Posterior cingulate gyrus (tissue), 11 donors: ENCODE results near the gene PPP1R14B.
A peak's percentile ranks its signal among the peaks of the same experiment; 100 is the strongest.

Source experiments
- DNase-seq, 10 donors: peaks; one replicate each; pipeline versions ENCODE4 v3.0.0 to v3.0.0-alpha.2; 2020 to 2021; ENCODE audit warnings: mixed read lengths in 3 of 10
- intact Hi-C: fragments of 100-400 bp; cut with DNase I; formaldehyde crosslinking; loops from one replicate; pipeline ENCODE4 v1.15.1; 2023

The PPP1R14B gene

GRCh38 chr11:64233913-64234586 is 12.7 kb downstream of the PPP1R14B start, which contains the start of gene VEGFB:
TSS of gene VEGFB (plus strand) at chr11:64234584. CDS start at chr11:64234834, 250 bp downstream.
- peak in 7 of 10 donors; percentile 47 to 94 (median 73) for DNase-seq
- intact Hi-C loops, result loop anchor here (10.0 kb wide), 1 partner anchor 49 kb away; the partner anchor contains the start of gene STIP1

- no peak for DNase-seq
- intact Hi-C loops, result loop anchor here (10.0 kb wide), 1 partner anchor 48 kb away; the partner anchor contains the start of gene STIP1
Measured at GRCh38 chr11:64232967-64233315, 13.8 kb downstream of the PPP1R14B start.

- DNase-seq, result no peak
Measured at GRCh38 chr11:64232182-64232966, 14.4 kb downstream of the PPP1R14B start.

GRCh38 chr11:64231546-64231945 is 15.2 kb downstream of the PPP1R14B start:
- no peak for DNase-seq
- intact Hi-C loops, result loop anchor here (10.0 kb wide), 1 partner anchor 47 kb away; the partner anchor contains the start of gene STIP1

More at GRCh38 chr11:64232182-64232966, 14.4 kb downstream of the PPP1R14B start:
- intact Hi-C loops, result loop anchor here (10.0 kb wide), 1 partner anchor 48 kb away; the partner anchor contains the start of gene STIP1

GRCh38 chr11:64230985-64231365 is 15.8 kb downstream of the PPP1R14B start:
- intact Hi-C loops, result loop anchor here (10.0 kb wide), 1 partner anchor 46 kb away; the partner anchor contains the start of gene STIP1
- no peak for DNase-seq

GRCh38 chr11:64230171-64230984 is 16.4 kb downstream of the PPP1R14B start, which contains the start of gene DNAJC4:
TSS of gene DNAJC4 (plus strand) at chr11:64230548. CDS start at chr11:64230855, 307 bp downstream.
- DNase-seq, result peak; percentile 83 to 99 (median 92)
- intact Hi-C loops, result loop anchor here (10.0 kb wide), 1 partner anchor 46 kb away; the partner anchor contains the start of gene STIP1

GRCh38 chr11:64229744-64230170 is 17.0 kb downstream of the PPP1R14B start:
- no peak for DNase-seq
- intact Hi-C loops, result loop anchor here (10.0 kb wide), 1 partner anchor 45 kb away; the partner anchor contains the start of gene STIP1

- no peak for DNase-seq
- intact Hi-C loops, result no loop called here
Measured at GRCh38 chr11:64229090-64229743, 17.5 kb downstream of the PPP1R14B start.

GRCh38 chr11:64227405-64227956 is 19.3 kb downstream of the PPP1R14B start:
- no peak for DNase-seq
- intact Hi-C loops, result no loop called here

- DNase-seq, result peak in 4 of 10 donors; percentile 31 to 92 (median 66)
- intact Hi-C loops, result no loop called here
Measured at GRCh38 chr11:64226507-64227051, 20.2 kb downstream of the PPP1R14B start.

GRCh38 chr11:64225608-64226506 is 20.9 kb downstream of the PPP1R14B start, which contains the start of the genes NUDT22 and TRPT1:
TSS of gene NUDT22 (plus strand) at chr11:64226274. CDS start at chr11:64226653, 379 bp downstream.
TSS of gene TRPT1 (minus strand) at chr11:64226186. CDS start at chr11:64225860, 326 bp downstream.
- intact Hi-C loops, result no loop called here
- DNase-seq, result peak; percentile 87 to 99 (median 93)

- DNase-seq, result no peak
- intact Hi-C loops, result no loop called here
Measured at GRCh38 chr11:64224891-64225607, 21.7 kb downstream of the PPP1R14B start.

GRCh38 chr11:64224151-64224890 is 22.4 kb downstream of the PPP1R14B start:
- intact Hi-C loops, result no loop called here
- no peak for DNase-seq

- no peak for DNase-seq
- intact Hi-C loops, result no loop called here
Measured at GRCh38 chr11:64223001-64223651, 23.6 kb downstream of the PPP1R14B start.

GRCh38 chr11:64222651-64223000 is 24.1 kb downstream of the PPP1R14B start:
- intact Hi-C loops, result no loop called here

GRCh38 chr11:64220798-64221197 is 25.9 kb downstream of the PPP1R14B start:
- intact Hi-C loops, result no loop called here
- no peak for DNase-seq

More at GRCh38 chr11:64222651-64223000, 24.1 kb downstream of the PPP1R14B start:
- no peak for DNase-seq
